OCI-LY1 (cell line): ENCODE results near the gene LZTR1.

ENCODE experiments used
- H2AFZ ChIP-seq: fragments of 200-600 bp; sonication (generic), shearing (Covaris generic); 2 replicates; pipeline ENCODE4 v1.6.0; 2014; ENCODE audit warnings: antibody characterized with exemption, mild to moderate bottlenecking, low read length
- H3F3A ChIP-seq: fragments of 200-600 bp; sonication (generic), shearing (Covaris generic); 2 replicates; pipeline ENCODE4 v1.6.0; 2014; ENCODE audit warnings: mild to moderate bottlenecking, antibody characterized with exemption, low read length, moderate library complexity; ENCODE audit not compliant: insufficient read depth
- H3K27ac ChIP-seq: fragments of 200-600 bp; sonication (generic); 2 replicates; pipeline ENCODE4 v1.5.1; 2014; ENCODE audit warnings: low read length, mixed run types, mild to moderate bottlenecking, low read depth; ENCODE audit not compliant: poor library complexity, severe bottlenecking
- H3K27me3 ChIP-seq: fragments of 200-600 bp; sonication (generic); 2 replicates; pipeline ENCODE4 v1.6.0; 2014; ENCODE audit warnings: antibody characterized with exemption, mild to moderate bottlenecking, low read length, moderate library complexity; ENCODE audit not compliant: insufficient read depth
- H3K36me3 ChIP-seq: fragments of 200-600 bp; sonication (generic); 2 replicates; pipeline ENCODE4 v1.6.1; 2014; ENCODE audit warnings: mild to moderate bottlenecking, antibody characterized with exemption, low read length, moderate library complexity, mixed read lengths; ENCODE audit not compliant: insufficient read depth
- H3K4me1 ChIP-seq: fragments of 200-600 bp; sonication (generic); 2 replicates; pipeline ENCODE4 v1.5.1; 2014; ENCODE audit warnings: mild to moderate bottlenecking, low read length, moderate library complexity; ENCODE audit not compliant: insufficient read depth, severe bottlenecking
- H3K4me2 ChIP-seq: fragments of 200-600 bp; sonication (generic), shearing (Covaris generic); 2 replicates; pipeline ENCODE4 v1.6.1; 2014; ENCODE audit warnings: low read length
- H3K4me3 ChIP-seq: fragments of 200-600 bp; sonication (generic); 2 replicates; pipeline ENCODE4 v1.5.1; 2014; ENCODE audit warnings: low read length, low read depth, mild to moderate bottlenecking, mixed read lengths; ENCODE audit not compliant: poor library complexity, severe bottlenecking
- H3K79me2 ChIP-seq: fragments of 200-600 bp; shearing (Covaris generic); 2 replicates; pipeline ENCODE4 v1.6.1; 2016; ENCODE audit warnings: mixed run types, low read length, mixed read lengths; ENCODE audit not compliant: insufficient read depth
- H3K9ac ChIP-seq: fragments of 200-600 bp; sonication (generic), shearing (Covaris generic); 2 replicates; pipeline ENCODE4 v1.6.1; 2014; ENCODE audit warnings: mild to moderate bottlenecking, low read length, mixed read lengths
- H3K9me2 ChIP-seq: fragments of 200-600 bp; sonication (generic), shearing (Covaris generic); 2 replicates; pipeline ENCODE4 v1.6.1; 2014; ENCODE audit warnings: low read depth, mild to moderate bottlenecking, low read length, mixed read lengths
- H3K9me3 ChIP-seq: fragments of 200-600 bp; shearing (Covaris generic); 2 replicates; pipeline ENCODE4 v1.6.1; 2014; ENCODE audit warnings: low read length, mixed read lengths
- H4K20me1 ChIP-seq: fragments of 200-600 bp; sonication (generic), shearing (Covaris generic); 2 replicates; pipeline ENCODE4 v1.6.0; 2016; ENCODE audit warnings: mild to moderate bottlenecking, low read length; ENCODE audit not compliant: insufficient read depth
- CTCF ChIP-seq: fragments of 200-600 bp; sonication (generic), shearing (Covaris generic); IDR thresholded peaks from 2 replicates; pipeline ENCODE4 v1.5.1; 2017; ENCODE audit warnings: mild to moderate bottlenecking, antibody characterized with exemption, low read length, moderate library complexity, mixed read lengths
- EZH2 ChIP-seq: fragments of 200-600 bp; sonication (generic), shearing (Covaris generic); IDR thresholded peaks from 2 replicates; pipeline ENCODE4 v1.8.0; 2017; ENCODE audit warnings: borderline replicate concordance, mixed run types, mild to moderate bottlenecking, antibody characterized with exemption, low read length, moderate library complexity, mixed read lengths

The LZTR1 gene

GRCh38 chr22:20992056-20992442 is 10.0 kb downstream of the LZTR1 start:
- TF ChIP-seq CTCF (no peak), EZH2 (no peak)
- H3K4me1 ChIP-seq, result no peaks in the 10 kb centered on the region
- H3K27ac ChIP-seq, result no peak overlapping the region
- H3K9me2 ChIP-seq, result no peaks in the 10 kb centered on the region
- no peaks in the 10 kb centered on the region for H3K27me3 ChIP-seq
- H2AFZ ChIP-seq, result no peak overlapping the region
- peaks cover 20% of the 10 kb centered on the region; the same call in 1 of the 2 replicates for H3K36me3 ChIP-seq
- H3K4me2 ChIP-seq, result no peak overlapping the region
- no peaks in the 10 kb centered on the region for H4K20me1 ChIP-seq
- no peak overlapping the region for H3K9ac ChIP-seq
- H3F3A ChIP-seq, result no peaks in the 10 kb centered on the region
- H3K4me3 ChIP-seq, result no peak overlapping the region
- H3K9me3 ChIP-seq, result no peaks in the 10 kb centered on the region
- H3K79me2 ChIP-seq, result no peaks in the 10 kb centered on the region

GRCh38 chr22:20992456-20993303 is 10.6 kb downstream of the LZTR1 start:
- no peaks in the 10 kb centered on the region for H4K20me1 ChIP-seq
- H3K36me3 ChIP-seq, result peaks cover 22% of the 10 kb centered on the region; the same call in 1 of the 2 replicates
- TF ChIP-seq CTCF, result no peak
- H3K79me2 ChIP-seq, result no peaks in the 10 kb centered on the region
- H3K4me3 ChIP-seq, result no peak overlapping the region
- H3K27ac ChIP-seq, result no peak overlapping the region
- no peaks in the 10 kb centered on the region for H3K4me1 ChIP-seq
- no peaks in the 10 kb centered on the region for H3K9me2 ChIP-seq
- H3F3A ChIP-seq, result no peaks in the 10 kb centered on the region
- H3K27me3 ChIP-seq, result no peaks in the 10 kb centered on the region
- H3K9ac ChIP-seq, result no peak overlapping the region
- no peaks in the 10 kb centered on the region for H3K9me3 ChIP-seq
- no peak overlapping the region for H2AFZ ChIP-seq
- no peak overlapping the region for H3K4me2 ChIP-seq

- no peaks in the 10 kb centered on the region for H3F3A ChIP-seq
- no peak overlapping the region for H3K4me3 ChIP-seq
- TF ChIP-seq EZH2 (no peak), CTCF (no peak)
- H3K4me1 ChIP-seq, result no peaks in the 10 kb centered on the region
- no peaks in the 10 kb centered on the region for H4K20me1 ChIP-seq
- H3K4me2 ChIP-seq, result no peak overlapping the region
- no peak overlapping the region for H3K9ac ChIP-seq
- no peak overlapping the region for H3K27ac ChIP-seq
- H3K36me3 ChIP-seq, result peaks cover 25% of the 10 kb centered on the region; the same call in 1 of the 2 replicates
- no peaks in the 10 kb centered on the region for H3K79me2 ChIP-seq
- no peaks in the 10 kb centered on the region for H3K9me2 ChIP-seq
- no peaks in the 10 kb centered on the region for H3K27me3 ChIP-seq
- no peak overlapping the region for H2AFZ ChIP-seq
- no peaks in the 10 kb centered on the region for H3K9me3 ChIP-seq
Observed at GRCh38 chr22:20993304-20994127, 11.4 kb downstream of the LZTR1 start.
